H9 (cell line): ENCODE results near the gene CA9. TPM values are rescaled to one million over a fixed set of nuclear protein-coding genes. Genes with fewer than 3 reads are reported as not detected.

Source experiments
- DNase-seq: peaks from one replicate; pipeline ENCODE4 v3.0.0-alpha.2; 2017
- H2AFZ ChIP-seq: one replicate; pipeline ENCODE4 v1.6.1; 2013; ENCODE audit warnings: mild to moderate bottlenecking, low read length, control low read depth, moderate library complexity
- H2AK5ac ChIP-seq: 2 replicates; pipeline ENCODE4 v1.6.1; 2013; ENCODE audit warnings: low read length, control low read depth, mixed read lengths; ENCODE audit not compliant: insufficient read length
- H2BK120ac ChIP-seq: one replicate; pipeline ENCODE4 v1.6.1; 2013; ENCODE audit warnings: low read depth, mild to moderate bottlenecking, low read length, control low read depth, inconsistent platforms; ENCODE audit not compliant: poor library complexity, severe bottlenecking
- H2BK12ac ChIP-seq: 2 replicates; pipeline ENCODE4 v1.6.1; 2013; ENCODE audit warnings: low read length, control low read depth, mixed read lengths, low read depth; ENCODE audit not compliant: insufficient read length
- H2BK15ac ChIP-seq: 2 replicates; pipeline ENCODE4 v1.6.1; 2013; ENCODE audit warnings: low read depth, low read length, control low read depth
- H2BK20ac ChIP-seq: one replicate; pipeline ENCODE4 v1.6.1; 2013; ENCODE audit warnings: low read depth, mild to moderate bottlenecking, low read length, control low read depth, inconsistent platforms; ENCODE audit not compliant: poor library complexity, severe bottlenecking
- H2BK5ac ChIP-seq: 2 replicates; pipeline ENCODE4 v1.6.1; 2013; ENCODE audit warnings: low read length, control low read depth, mixed read lengths; ENCODE audit not compliant: insufficient read length
- H3K14ac ChIP-seq: 2 replicates; pipeline ENCODE4 v1.6.1; 2013; ENCODE audit warnings: low read length, control low read depth; ENCODE audit not compliant: insufficient read depth
- H3K18ac ChIP-seq: 2 replicates; pipeline ENCODE4 v1.6.1; 2013; ENCODE audit warnings: low read depth, mild to moderate bottlenecking, mixed read lengths, low read length, control low read depth; ENCODE audit not compliant: insufficient read length
- H3K23ac ChIP-seq: 2 replicates; pipeline ENCODE4 v1.6.1; 2013; ENCODE audit warnings: low read length, control low read depth, mixed read lengths, low read depth; ENCODE audit not compliant: insufficient read length
- H3K23me2 ChIP-seq: 2 replicates; pipeline ENCODE4 v1.6.1; 2013; ENCODE audit warnings: low read depth, mild to moderate bottlenecking, mixed read lengths, low read length, control low read depth; ENCODE audit not compliant: insufficient read length, poor library complexity, severe bottlenecking
- H3K27ac ChIP-seq: 2 replicates; pipeline ENCODE4 v1.5.1; 2013; ENCODE audit warnings: low read length, control low read depth, mixed read lengths, low read depth; ENCODE audit not compliant: insufficient read length
- H3K27me3 ChIP-seq: 2 replicates; pipeline ENCODE4 v1.6.1; 2013; ENCODE audit warnings: low read length, control low read depth, inconsistent platforms; ENCODE audit not compliant: insufficient read depth
- H3K4ac ChIP-seq: 2 replicates; pipeline ENCODE4 v1.6.1; 2013; ENCODE audit warnings: low read depth, mild to moderate bottlenecking, control low read depth, inconsistent platforms, low read length, moderate library complexity
- H3K4me1 ChIP-seq: 2 replicates; pipeline ENCODE4 v1.6.1; 2013; ENCODE audit warnings: low read length, control low read depth, inconsistent platforms; ENCODE audit not compliant: insufficient read depth
- H3K4me2 ChIP-seq: 2 replicates; pipeline ENCODE4 v1.6.1; 2013; ENCODE audit warnings: low read length, control low read depth, mixed read lengths; ENCODE audit not compliant: insufficient read length, insufficient read depth
- H3K56ac ChIP-seq: 2 replicates; pipeline ENCODE4 v1.6.1; 2013; ENCODE audit warnings: low read depth, mild to moderate bottlenecking, mixed read lengths, low read length, control low read depth; ENCODE audit not compliant: insufficient read length
- H3K79me1 ChIP-seq: 2 replicates; pipeline ENCODE4 v1.6.1; 2013; ENCODE audit warnings: low read depth, mild to moderate bottlenecking, moderate library complexity, low read length, control low read depth, inconsistent platforms; ENCODE audit not compliant: insufficient read depth, poor library complexity, severe bottlenecking
- H3K79me2 ChIP-seq: 2 replicates; pipeline ENCODE4 v1.6.1; 2013; ENCODE audit warnings: low read length, control low read depth, inconsistent platforms; ENCODE audit not compliant: insufficient read depth
- H3K9ac ChIP-seq: 2 replicates; pipeline ENCODE4 v1.6.1; 2013; ENCODE audit warnings: low read length, control low read depth, mixed read lengths; ENCODE audit not compliant: insufficient read length; ENCODE audit errors: extremely low read depth
- H3K9me3 ChIP-seq: one replicate; pipeline ENCODE4 v1.6.1; 2013; ENCODE audit warnings: low read depth, low read length, inconsistent platforms; ENCODE audit not compliant: control insufficient read depth
- H3T11ph ChIP-seq: one replicate; pipeline ENCODE4 v1.6.1; 2013; ENCODE audit warnings: mild to moderate bottlenecking, low read length, control low read depth, inconsistent platforms
- H4K20me1 ChIP-seq: one replicate; pipeline ENCODE4 v1.6.1; 2013; ENCODE audit not compliant: control insufficient read depth, insufficient read length, insufficient read depth
- H4K5ac ChIP-seq: 2 replicates; pipeline ENCODE4 v1.6.1; 2013; ENCODE audit warnings: low read depth, mild to moderate bottlenecking, mixed read lengths, low read length, control low read depth; ENCODE audit not compliant: insufficient read length
- H4K8ac ChIP-seq: replicated peaks from 2 replicates; pipeline ENCODE4 v1.6.1; 2013; ENCODE audit warnings: low read length, control low read depth, mixed read lengths, low read depth; ENCODE audit not compliant: insufficient read length
- H4K91ac ChIP-seq: 2 replicates; pipeline ENCODE4 v1.6.1; 2013; ENCODE audit warnings: low read depth, mild to moderate bottlenecking, moderate library complexity, mixed read lengths, low read length, control low read depth; ENCODE audit not compliant: insufficient read length
- H3K27ac Mint-ChIP-seq, 3 experiments: 2 replicates in 2 of 3; 3 replicates in 1 of 3; pipeline ENCODE4 v1.8.0; 2020 to 2021; ENCODE audit warnings: mixed read lengths in 3 of 3, mild to moderate bottlenecking in 1 of 3, moderate library complexity in 1 of 3
- H3K27me3 Mint-ChIP-seq: 2 replicates; pipeline ENCODE4 v1.8.0; 2021; ENCODE audit warnings: low read depth, mild to moderate bottlenecking, moderate library complexity, mixed read lengths
- H3K36me3 Mint-ChIP-seq, 3 experiments: 2 replicates in 2 of 3; 3 replicates in 1 of 3; pipeline ENCODE4 v1.8.0; 2020 to 2021; ENCODE audit warnings: low read depth in 3 of 3, mixed read lengths in 3 of 3; ENCODE audit not compliant: insufficient read depth in 1 of 3
- H3K4me1 Mint-ChIP-seq, 2 experiments: 2 replicates each; pipeline ENCODE4 v1.8.0; 2020; ENCODE audit warnings: mixed read lengths in 2 of 2
- H3K4me3 Mint-ChIP-seq, 2 experiments: 2 replicates in 1 of 2; 3 replicates in 1 of 2; pipeline ENCODE4 v1.8.0; 2020 to 2021; ENCODE audit warnings: mild to moderate bottlenecking in 2 of 2, mixed read lengths in 2 of 2, moderate library complexity in 1 of 2
- H3K9me3 Mint-ChIP-seq, 2 experiments: 2 replicates in 1 of 2; 3 replicates in 1 of 2; pipeline ENCODE4 v1.8.0; 2020; ENCODE audit warnings: mild to moderate bottlenecking in 2 of 2, mixed read lengths in 2 of 2, moderate library complexity in 1 of 2
- WGBS: extraction: QIAGEN DNeasy Blood & Tissue Kit; methylation state at CpG from one replicate; pipeline ENCODE4 v1.1.7; 2013; ENCODE audit warnings: missing lambda C conversion rate, low lambda C conversion rate, mixed read lengths; ENCODE audit not compliant: insufficient read length; ENCODE audit errors: extremely low coverage; 5-methylcytosine and 5-hydroxymethylcytosine counted together
- total RNA-seq: library from RNA; stranded (reverse); gene quantifications from 2 replicates; pipeline ENCODE4 v1.2.1, GENCODE V29; 2021
- TF ChIP-seq, protein P1 (sequence below): fragments of 200-600 bp; sonication (generic); conservative IDR thresholded peaks from 3 replicates; pipeline ENCODE4 v1.8.0; 2021; ENCODE audit warnings: antibody characterized with exemption, mild to moderate bottlenecking

Gene CA9
- total RNA-seq, 1 experiment from 2014 or later: 0.94 TPM

DNA sequence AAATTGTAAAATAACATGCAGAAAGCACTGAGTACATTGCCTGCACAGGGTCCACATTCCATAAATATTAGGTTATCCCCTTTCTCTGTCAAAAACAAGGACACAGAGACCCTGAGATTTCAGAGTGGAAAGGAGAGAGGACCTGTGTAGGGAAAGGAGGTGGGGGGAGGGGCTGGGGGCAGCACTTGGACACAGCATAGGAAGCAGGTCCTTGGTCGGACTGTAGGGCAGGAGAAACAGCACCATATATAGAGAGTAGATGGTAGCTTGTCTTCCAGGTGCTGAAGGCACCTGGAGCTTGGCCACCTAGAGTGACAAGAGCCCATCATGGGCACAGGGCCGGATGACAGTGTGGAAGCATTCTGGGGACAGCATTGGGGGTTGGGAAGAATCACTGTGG lies 13.6 kb downstream of the CA9 start:
- Mint-ChIP-seq H3K4me1 (peaks cover 27 to 30% of the 10 kb centered on the region in 2 experiments), H3K4me3 (peak overlapping the region; percentile 37 to 66; a peak in 4 of 5 replicates), H3K36me3 (peaks cover 38 to 64% (median 59%) of the 10 kb centered on the region in 3 experiments), H3K9me3 (peaks cover 0 to 2% of the 10 kb centered on the region in 2 experiments; a peak in 2 of 5 replicates), H3K27me3 (no peaks in the 10 kb centered on the region; the same call in 1 of the 2 replicates), H3K27ac (peak overlapping the region in 1 of 3 experiments; percentile 74; a peak in 2 of 7 replicates)
- Histone ChIP-seq H3K4me2 (no peak overlapping the region), H2AFZ (no peak overlapping the region), H3K4me1 (peaks cover 3% of the 10 kb centered on the region), H2BK15ac (no peak overlapping the region), H3K9ac (no peak overlapping the region), H3K14ac (no peak overlapping the region), H3K23me2 (peaks cover 6% of the 10 kb centered on the region), H3K79me2 (no peaks in the 10 kb centered on the region; the same call in 1 of the 2 replicates), H2BK20ac (no peak overlapping the region), H4K5ac (no peak overlapping the region), H2AK5ac (no peak overlapping the region), H3K79me1 (no peaks in the 10 kb centered on the region), H3T11ph (no peak overlapping the region), H2BK5ac (no peak overlapping the region), H2BK12ac (no peak overlapping the region), H3K56ac (no peak overlapping the region), H4K8ac (no peak overlapping the region), H3K27ac (no peak overlapping the region), H3K18ac (no peak overlapping the region), H3K23ac (no peak overlapping the region), H3K4ac (no peak overlapping the region), H3K9me3 (no peaks in the 10 kb centered on the region), H4K20me1 (no peaks in the 10 kb centered on the region), H4K91ac (no peak overlapping the region), H2BK120ac (no peak overlapping the region), H3K27me3 (no peaks in the 10 kb centered on the region)
- no peak for DNase-seq
- WGBS: no CpG with 5 or more reads among the region's 2 CpGs
- TF ChIP-seq, protein P1, sequence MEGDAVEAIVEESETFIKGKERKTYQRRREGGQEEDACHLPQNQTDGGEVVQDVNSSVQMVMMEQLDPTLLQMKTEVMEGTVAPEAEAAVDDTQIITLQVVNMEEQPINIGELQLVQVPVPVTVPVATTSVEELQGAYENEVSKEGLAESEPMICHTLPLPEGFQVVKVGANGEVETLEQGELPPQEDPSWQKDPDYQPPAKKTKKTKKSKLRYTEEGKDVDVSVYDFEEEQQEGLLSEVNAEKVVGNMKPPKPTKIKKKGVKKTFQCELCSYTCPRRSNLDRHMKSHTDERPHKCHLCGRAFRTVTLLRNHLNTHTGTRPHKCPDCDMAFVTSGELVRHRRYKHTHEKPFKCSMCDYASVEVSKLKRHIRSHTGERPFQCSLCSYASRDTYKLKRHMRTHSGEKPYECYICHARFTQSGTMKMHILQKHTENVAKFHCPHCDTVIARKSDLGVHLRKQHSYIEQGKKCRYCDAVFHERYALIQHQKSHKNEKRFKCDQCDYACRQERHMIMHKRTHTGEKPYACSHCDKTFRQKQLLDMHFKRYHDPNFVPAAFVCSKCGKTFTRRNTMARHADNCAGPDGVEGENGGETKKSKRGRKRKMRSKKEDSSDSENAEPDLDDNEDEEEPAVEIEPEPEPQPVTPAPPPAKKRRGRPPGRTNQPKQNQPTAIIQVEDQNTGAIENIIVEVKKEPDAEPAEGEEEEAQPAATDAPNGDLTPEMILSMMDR: no peak
